ENCODE results near the gene CDKN1C.

The CDKN1C gene

DNA sequence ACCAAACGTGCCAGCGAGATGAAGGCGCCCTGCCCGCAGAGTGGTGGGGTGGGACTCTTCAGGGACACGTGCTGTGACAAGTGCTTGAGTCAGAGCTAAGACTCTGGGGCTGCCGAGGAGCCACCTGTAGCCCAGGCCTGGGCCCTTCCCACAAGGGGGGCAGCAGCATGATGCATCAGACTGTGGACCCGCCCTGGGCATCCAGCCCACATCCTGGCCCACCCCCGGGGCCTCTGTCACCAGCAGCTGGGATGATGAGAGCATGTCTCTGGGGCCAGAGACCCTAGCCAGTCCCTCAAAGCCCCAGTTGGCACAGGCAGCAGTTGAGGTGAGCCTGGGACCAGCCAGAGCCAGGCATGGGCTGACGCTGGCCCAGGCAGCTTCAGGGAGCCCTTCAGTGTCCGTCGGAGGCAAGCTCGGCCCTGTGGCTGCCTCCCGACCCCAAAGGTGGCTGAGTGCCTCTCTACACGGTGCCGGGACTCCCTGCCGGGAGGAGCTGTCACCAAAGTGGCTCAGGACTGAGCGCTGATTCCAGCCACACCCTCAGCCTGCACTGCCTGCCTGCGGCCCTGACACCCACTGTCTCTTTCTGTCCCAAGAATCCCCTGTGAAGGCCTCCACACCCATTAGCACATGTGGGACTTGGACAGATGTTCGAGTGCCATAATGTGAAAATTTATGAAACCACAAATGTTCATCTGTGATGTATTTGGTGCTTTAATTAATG lies 41.3 kb downstream of the CDKN1C start:
- DNase-seq: no peak

DNA sequence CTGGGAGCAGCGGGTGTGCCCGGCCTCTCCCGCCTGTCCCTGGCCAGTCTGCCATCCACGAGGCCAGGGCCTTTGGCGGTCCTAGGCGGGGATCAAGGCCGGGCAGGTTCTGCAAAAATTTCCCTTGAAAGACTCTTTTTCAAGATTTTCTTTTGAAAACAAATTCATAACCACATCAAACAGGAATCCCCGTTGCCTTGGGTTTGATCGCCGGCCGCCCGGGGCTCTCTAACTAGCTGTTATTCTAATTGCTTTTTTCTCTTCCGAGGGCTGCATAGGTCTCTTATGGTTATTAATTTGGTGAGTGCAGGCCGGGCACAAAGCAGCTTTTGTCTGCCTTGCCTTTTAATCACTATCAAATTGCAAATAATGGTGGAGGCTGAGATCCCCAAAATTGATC lies 42.0 kb downstream of the CDKN1C start:
- no peak for DNase-seq

DNA sequence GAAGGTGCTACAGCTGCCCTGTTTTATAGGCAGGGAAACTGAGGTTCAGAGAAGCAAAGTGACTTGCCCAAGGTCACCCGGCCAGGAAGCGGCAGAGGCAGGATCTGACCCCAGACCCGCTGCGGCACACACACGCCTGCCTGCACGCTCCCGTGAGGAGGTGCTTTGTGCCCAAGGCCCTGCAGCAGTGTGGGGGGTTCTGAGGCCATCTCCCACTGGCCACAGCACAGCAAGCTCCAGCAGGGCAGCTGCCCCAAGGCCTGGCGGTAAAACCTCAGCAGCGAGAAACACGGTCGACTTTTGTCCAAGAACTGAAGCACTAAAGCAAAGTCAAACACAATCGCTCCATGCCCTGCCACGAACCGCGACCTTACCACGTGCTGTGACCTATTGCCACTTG lies 42.7 kb downstream of the CDKN1C start:
- DNase-seq: no peak

DNA sequence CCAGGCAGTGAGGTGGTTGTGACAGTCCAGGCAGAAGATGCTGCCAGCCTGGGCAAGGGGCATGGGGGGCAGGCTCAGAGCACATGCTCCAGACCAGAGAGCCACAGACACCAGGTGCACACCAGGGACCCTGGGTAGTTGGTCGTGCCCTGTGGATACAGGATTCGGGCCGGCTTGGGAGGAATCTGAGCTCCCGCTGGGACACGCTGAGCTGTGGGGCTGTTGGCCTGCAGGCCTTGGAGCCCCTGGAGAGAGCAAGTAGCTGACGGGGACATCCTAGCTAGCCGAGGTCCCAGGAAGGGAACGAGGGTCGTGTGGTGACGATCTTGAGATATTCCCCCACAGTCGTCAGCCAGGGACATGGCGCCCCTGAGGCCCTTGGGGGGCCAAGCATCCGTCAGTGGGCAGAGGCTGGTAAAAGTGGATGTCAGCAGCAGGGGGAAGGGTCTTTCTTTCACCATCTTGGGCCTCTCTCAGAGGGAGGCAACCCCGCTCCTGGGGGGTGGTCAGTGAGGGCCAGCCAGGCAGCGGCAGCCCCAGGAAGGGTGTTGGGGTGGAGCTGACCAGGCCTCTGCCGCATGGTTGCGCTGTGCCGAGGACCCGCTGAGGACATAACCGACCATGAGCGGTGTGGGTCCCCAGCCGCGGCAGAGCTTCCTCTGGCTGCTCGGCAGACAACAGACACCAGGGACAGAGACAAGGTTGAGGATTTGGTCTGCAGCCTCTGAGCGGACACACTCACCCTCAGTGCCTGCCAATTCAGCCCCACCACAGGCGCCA lies 44.0 kb downstream of the CDKN1C start:
- no peak for DNase-seq

DNA sequence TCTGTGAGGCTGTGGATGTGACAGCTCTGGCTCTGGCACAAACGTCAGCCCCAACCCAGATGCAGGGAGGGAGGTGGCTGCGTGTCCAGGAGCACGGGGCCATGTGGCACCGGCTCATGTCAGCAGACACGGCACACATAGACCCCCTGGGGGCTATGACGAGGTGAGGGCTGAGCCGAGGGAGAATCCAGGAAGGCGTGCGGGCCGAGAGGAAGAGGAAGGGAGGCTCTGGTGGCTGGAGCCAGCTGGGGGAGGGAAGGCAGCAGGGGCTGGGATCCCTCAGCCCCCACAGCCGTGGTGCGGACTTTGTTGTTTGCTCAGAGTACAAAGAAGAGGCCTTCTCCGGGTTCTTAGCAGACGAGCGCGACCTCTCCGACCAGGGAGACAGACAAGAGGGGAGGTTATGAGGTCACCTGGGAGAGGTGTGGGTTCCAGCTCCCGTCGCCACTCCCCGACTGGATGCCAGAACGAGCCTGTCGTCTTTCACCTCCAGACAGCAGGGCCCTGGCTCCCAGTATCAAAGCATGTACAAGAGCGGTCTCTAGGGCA lies 46.1 kb downstream of the CDKN1C start:
- DNase-seq: no peak

DNA sequence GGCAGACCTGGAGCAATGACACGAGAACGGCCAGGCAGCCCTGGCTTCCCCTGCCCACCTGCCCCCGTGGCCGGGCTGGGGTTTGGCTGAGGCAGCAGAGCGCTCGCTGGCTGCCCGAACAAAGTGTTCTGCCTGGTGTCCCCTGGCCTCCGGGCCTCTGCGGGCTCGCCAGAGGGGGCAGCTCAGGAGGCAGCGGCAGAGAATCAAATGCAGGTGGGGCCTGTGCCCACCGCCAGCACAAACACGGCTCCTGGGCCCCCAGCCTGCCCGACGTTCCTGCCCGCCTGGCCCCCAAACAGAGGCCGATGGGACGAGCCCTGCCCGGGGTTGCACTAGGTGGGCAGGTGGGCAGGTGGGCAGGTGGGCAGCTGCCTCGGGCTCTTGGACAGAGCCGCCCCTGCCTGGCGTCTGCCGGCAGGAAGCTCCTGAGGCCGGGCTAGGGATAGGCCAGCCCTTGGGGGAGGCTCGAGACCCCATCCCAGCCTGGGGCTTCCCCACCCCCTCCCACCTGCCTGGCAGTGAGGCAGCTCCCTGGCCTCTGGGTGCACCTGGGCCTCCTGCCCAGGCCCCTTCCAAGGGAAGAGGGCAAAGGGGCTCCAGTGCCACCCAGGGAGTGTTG lies 46.8 kb downstream of the CDKN1C start:
- no peak for DNase-seq

DNA sequence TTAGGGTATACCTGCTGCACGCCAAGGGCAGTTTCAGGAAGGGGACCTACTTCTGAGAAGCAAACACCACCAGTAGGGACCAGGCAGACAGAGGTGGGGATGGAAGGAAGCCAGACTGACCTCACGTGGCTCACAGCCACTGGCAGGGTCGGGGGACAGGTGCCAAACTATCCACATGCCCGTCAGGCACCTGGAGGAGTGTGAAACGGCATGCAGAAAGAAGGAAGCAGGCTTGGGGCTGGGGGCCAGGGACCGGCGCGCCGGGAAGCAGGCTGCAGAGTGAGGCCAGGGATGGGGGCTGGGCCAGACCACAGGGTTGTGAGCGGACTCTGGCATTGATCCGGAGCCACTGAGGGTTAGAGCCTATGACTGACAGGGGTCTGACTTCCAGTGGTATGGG lies 47.5 kb downstream of the CDKN1C start:
- no peak for DNase-seq

DNA sequence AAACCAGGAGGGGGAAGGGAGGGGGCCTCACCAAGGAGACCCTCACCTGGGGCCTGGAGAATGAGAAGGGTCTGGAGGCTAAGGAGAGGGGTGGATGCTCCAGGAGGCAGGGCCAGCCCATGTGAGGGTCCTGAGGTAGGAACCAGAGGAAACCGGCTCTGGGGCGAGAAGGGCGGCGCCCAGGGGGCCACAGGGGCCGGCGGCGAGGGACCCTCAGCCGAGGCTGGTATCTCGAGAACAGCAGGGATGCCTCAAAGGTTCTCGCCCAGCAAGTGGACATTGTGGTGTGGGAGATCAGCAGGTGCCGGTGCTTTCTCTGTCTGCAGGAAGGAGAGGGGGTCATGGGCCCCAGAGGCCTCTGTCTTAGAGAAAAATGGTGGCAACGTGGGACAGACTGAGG lies 47.9 kb downstream of the CDKN1C start:
- DNase-seq: no peak

DNA sequence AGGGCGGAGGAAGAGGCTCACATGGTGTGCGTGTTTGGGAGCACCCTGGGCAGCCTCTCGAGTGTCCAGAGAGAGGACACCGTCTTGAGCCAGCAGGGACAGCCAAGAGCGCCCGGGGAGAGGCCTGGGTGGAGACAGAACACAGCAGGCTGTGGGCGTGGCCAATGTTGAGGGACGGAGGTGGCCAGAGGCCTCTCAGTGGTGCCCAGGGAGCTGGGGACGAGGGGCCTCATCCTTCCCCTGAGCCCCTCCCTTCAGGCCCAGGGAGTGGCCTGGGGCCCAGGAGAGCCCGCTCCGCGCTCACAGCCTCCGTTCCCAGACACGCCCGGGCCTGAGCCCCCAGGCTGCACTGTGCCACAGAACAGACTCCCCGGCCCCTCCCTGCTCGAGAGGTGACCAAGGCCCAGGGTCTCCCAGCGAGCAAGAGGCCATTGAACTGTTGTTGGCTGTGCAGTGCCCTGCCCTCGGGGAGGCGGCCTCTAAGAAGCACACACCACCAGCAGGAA lies 48.4 kb downstream of the CDKN1C start:
- peak in 1 of 14 donors; percentile 16 for DNase-seq

DNA sequence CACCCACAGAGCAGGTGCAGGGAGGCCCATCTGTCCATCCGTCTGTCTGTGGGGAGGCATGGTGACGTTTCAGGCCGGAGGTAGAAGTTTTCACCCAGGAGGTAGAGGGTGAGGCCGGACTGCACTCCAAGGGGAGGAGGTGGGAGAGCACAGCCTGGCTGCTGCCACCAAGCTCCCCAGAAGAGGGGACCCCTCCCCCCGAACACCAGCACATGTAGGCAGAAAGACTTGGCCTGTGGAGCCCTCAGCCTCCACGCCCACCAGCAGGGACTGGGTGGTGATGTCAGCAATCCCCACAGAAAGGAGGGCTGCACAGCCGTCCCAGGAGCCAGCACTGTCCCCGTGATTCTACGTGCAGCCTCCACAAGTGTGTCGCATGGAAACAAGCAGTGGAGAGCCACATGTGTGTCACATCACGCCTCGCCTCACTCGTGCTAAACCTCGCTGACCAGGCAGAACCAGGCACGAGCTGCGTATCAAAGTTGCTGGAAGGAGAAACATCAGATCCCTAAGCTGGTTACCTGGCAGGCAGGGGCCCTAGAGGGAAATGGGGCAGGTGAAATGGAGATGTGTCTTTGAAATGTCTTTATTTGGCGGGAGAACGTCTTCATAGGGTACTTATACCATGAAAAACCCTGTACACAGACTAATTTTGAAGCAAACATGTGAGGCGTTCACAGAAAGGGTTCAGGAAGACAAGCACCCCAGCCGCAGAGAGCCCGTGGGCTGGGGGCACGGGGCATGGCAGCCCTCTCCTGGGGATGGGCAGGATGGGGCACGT lies 49.1 kb downstream of the CDKN1C start:
- DNase-seq: no peak

DNA sequence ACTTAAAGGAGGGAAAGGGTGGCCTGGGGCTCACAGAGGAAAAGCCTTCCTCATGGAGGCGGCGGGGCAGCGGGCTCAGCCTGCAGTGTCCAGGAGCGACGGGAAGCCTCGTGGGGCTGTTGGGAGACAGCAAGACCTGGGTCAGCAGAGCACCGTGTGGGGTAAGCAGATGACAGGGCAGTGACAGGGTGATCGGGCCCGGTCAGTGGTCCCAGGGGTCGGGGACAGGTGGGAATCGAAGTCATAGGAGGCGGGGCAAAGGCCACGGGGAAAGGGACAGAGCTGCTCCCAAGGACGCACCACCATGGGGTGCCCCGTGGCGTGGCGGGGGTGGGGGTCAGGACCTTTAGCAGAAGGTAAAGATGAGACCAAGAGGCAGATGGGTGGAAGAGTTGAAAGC lies 49.8 kb downstream of the CDKN1C start:
- no peak for DNase-seq

DNA sequence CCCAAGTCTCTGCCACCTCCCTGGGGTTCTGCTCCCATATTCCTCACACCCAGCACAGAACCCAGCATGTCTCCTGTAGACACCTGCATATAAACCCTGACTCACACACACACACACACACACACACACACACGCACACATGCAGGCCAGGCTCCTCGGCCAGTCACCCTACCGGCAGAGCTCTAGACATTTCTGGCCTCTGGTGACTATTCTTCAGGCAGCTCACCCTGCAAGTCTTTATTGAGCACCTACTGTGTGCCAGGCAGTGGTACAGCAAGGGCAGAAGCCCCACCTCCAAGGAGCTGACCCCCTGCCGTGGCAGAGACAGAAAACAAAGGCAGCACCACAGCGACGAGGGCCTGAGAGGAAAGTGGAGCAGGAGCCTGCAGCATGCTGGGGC lies 50.3 kb downstream of the CDKN1C start:
- DNase-seq: no peak

DNA sequence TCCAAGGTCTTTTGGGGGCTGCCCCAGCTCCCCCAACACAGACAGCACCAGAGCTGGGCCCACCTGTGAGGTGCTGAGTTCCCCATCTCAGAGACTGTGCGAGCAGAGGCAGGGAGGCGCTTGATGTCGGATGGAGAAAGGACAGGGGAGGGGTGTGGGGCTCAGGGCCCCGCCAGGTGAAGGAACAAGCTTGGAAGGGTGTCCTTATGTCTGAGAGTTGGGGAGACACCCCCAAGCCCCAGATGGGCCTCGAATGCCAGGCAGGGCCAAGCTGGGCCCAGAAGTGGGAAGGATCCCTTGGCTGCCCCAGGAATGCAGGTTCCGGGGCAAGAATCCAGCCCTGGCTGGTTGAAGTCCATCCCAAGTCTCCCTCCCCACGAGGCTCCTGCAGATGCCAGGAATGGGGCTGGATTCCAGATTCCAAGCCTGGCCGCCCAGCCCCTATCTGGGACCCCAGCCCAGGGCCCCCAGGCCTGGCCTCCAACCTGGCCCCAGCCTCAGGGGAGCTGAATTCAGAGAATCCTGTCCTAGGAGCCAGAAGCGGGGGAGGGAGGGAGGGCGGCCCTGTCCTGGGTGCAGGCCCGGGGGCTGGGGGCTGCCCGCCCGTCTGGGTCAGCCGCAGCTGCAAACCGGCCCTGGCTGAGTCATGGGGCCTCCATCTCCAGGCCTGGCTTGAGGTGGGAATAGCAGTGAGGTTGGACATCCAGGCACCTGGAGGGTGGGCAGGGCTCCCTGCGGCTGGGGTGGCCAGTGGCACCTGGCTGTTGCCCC lies 50.9 kb downstream of the CDKN1C start:
- DNase-seq: no peak

DNA sequence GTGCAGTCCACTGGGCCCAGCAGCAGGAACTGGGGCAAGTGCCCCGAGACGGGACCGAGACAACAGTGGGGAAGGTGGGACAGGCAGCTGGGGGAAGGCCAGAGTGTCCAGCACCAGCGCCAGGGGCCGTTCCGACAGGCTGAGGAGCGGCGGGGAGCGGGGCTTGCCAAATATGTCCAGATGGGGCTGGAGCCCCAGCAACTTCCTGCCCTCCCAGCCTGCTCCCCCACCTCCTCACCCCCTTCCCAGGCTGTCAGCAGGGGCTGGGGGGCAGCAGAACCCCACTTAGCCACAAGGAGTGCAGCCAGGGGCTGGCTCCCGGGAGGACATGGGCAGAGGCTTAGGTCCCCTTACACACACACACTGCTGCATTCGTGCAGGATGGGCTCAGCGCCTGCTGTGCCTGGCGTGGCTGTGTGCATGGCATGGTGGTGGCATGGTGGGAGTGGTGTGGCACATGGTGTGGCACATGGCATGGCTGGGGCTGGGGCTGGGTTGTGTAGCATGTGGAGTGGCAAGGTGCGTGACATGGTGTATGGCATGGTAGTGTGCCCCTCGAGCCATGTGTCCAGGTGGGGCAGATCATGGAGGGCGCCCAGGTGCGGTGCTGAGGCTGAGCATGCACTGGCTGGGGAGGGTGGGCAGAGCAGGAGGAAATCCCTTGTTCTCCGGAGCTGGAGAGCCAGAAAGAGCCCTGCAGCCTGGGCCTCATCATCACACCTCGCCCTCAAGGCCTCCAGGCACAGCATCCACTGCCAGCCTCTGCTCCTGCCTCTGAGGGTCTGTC lies 51.7 kb downstream of the CDKN1C start:
- no peak for DNase-seq

Measured in C1 segment of cervical spinal cord (tissue), 14 donors.